NCI-H226 (cell line): ENCODE data around the gene EHBP1L1.

Experiments
- DNase-seq: peaks from one replicate; pipeline ENCODE4 v3.0.0-alpha.2; 2015

The EHBP1L1 gene

GRCh38 chr11:65578134-65578533, 2.3 kb downstream of the EHBP1L1 start:
- no peak for DNase-seq

GRCh38 chr11:65578667-65579066, 2.8 kb downstream of the EHBP1L1 start:
- DNase-seq: no peak

- no peak for DNase-seq
These were observed 3.4 kb downstream of the EHBP1L1 start for GRCh38 chr11:65579291-65579690.

GRCh38 chr11:65580031-65580692, 4.3 kb downstream of the EHBP1L1 start:
- no peak for DNase-seq

- DNase-seq: no peak
These were observed 4.9 kb downstream of the EHBP1L1 start for GRCh38 chr11:65580756-65581155.

- no peak for DNase-seq
These were observed 6.1 kb downstream of the EHBP1L1 start for GRCh38 chr11:65581928-65582327.

GRCh38 chr11:65583589-65583988, 7.7 kb downstream of the EHBP1L1 start:
- no peak for DNase-seq

GRCh38 chr11:65584106-65584505, 8.3 kb downstream of the EHBP1L1 start:
- DNase-seq: no peak

GRCh38 chr11:65584723-65585171, 8.9 kb downstream of the EHBP1L1 start:
- no peak for DNase-seq

GRCh38 chr11:65585396-65586246, 9.8 kb downstream of the EHBP1L1 start:
- DNase-seq: no peak

- DNase-seq: no peak
These were observed 10.4 kb downstream of the EHBP1L1 start for GRCh38 chr11:65586247-65586630.

- no peak for DNase-seq
These were observed 10.8 kb downstream of the EHBP1L1 start for GRCh38 chr11:65586676-65587075.

GRCh38 chr11:65588199-65589054, 12.6 kb downstream of the EHBP1L1 start:
- DNase-seq: peak; percentile 45

- DNase-seq: no peak
These were observed 13.8 kb downstream of the EHBP1L1 start for GRCh38 chr11:65589444-65590239.

GRCh38 chr11:65590240-65590738, 14.4 kb downstream of the EHBP1L1 start:
- DNase-seq: no peak

- no peak for DNase-seq
These were observed 16.3 kb downstream of the EHBP1L1 start for GRCh38 chr11:65591939-65592857.

- no peak for DNase-seq
These were observed 17.1 kb downstream of the EHBP1L1 start for GRCh38 chr11:65592858-65593517.

GRCh38 chr11:65593518-65594414, 17.9 kb downstream of the EHBP1L1 start:
- DNase-seq: no peak

GRCh38 chr11:65595131-65595530, 19.3 kb downstream of the EHBP1L1 start:
- DNase-seq: no peak
